UCSD-AML1 (cell line): ENCODE measurements around the gene PSMB7.

Experiments used
- DNase-seq: peaks from one replicate; lab custom pipeline; 2025; ENCODE audit not compliant: unreplicated experiment; lab: John Stamatoyannopoulos, UW

The PSMB7 gene

GRCh38 chr9:124384846-124385245 lies 30.4 kb downstream of the PSMB7 start:
- no peak for DNase-seq

- DNase-seq: no peak
These were observed 31.0 kb downstream of the PSMB7 start for GRCh38 chr9:124384210-124384609.

- no peak for DNase-seq
These were observed 33.9 kb downstream of the PSMB7 start for GRCh38 chr9:124381170-124381945.

GRCh38 chr9:124377551-124378406 lies 37.5 kb downstream of the PSMB7 start:
- no peak for DNase-seq

- DNase-seq: no peak
These were observed 38.9 kb downstream of the PSMB7 start for GRCh38 chr9:124376329-124376728.

- DNase-seq: no peak
These were observed 39.5 kb downstream of the PSMB7 start for GRCh38 chr9:124375726-124376125.

GRCh38 chr9:124373851-124374250 lies 41.4 kb downstream of the PSMB7 start:
- no peak for DNase-seq

- DNase-seq: no peak
These were observed 41.9 kb downstream of the PSMB7 start for GRCh38 chr9:124373386-124373785.

- no peak for DNase-seq
These were observed 43.2 kb downstream of the PSMB7 start for GRCh38 chr9:124372038-124372437.

- DNase-seq: no peak
These were observed 44.2 kb downstream of the PSMB7 start for GRCh38 chr9:124370896-124371582.

GRCh38 chr9:124369231-124369797 lies 45.9 kb downstream of the PSMB7 start:
- no peak for DNase-seq

- DNase-seq: no peak
These were observed 46.5 kb downstream of the PSMB7 start for GRCh38 chr9:124368692-124369091.

GRCh38 chr9:124366476-124367220 lies 48.6 kb downstream of the PSMB7 start:
- no peak for DNase-seq

- no peak for DNase-seq
These were observed 50.2 kb downstream of the PSMB7 start for GRCh38 chr9:124365036-124365435.

- DNase-seq: no peak
These were observed 51.1 kb downstream of the PSMB7 start for GRCh38 chr9:124364141-124364540.

- no peak for DNase-seq
These were observed 51.7 kb downstream of the PSMB7 start for GRCh38 chr9:124363326-124364096.

GRCh38 chr9:124361128-124361527 lies 54.1 kb downstream of the PSMB7 start:
- DNase-seq: no peak

- DNase-seq: no peak
These were observed 55.2 kb downstream of the PSMB7 start for GRCh38 chr9:124359855-124360678.

GRCh38 chr9:124359426-124359825 lies 55.8 kb downstream of the PSMB7 start:
- no peak for DNase-seq
